DOHH2 (cell line): ENCODE data around the gene FOXK2.

Source experiments
- H3F3A ChIP-seq: fragments of 200-600 bp; sonication (generic), shearing (Covaris generic); 2 replicates; pipeline ENCODE4 v1.6.0; 2016; ENCODE audit warnings: antibody characterized with exemption, mild to moderate bottlenecking; ENCODE audit not compliant: control insufficient read depth, insufficient read depth
- H3K27ac ChIP-seq: fragments of 200-600 bp; sonication (generic); 2 replicates; pipeline ENCODE4 v1.5.1; 2014; ENCODE audit warnings: low read depth, mild to moderate bottlenecking, low read length, moderate library complexity
- H3K27me3 ChIP-seq: fragments of 200-600 bp; sonication (generic); 2 replicates; pipeline ENCODE4 v1.6.1; 2014; ENCODE audit warnings: mild to moderate bottlenecking, low read length, mixed read lengths; ENCODE audit not compliant: control insufficient read depth
- H3K36me3 ChIP-seq: fragments of 200-600 bp; sonication (generic); 2 replicates; pipeline ENCODE4 v1.6.1; 2014; ENCODE audit warnings: mild to moderate bottlenecking, low read length, moderate library complexity, mixed read lengths; ENCODE audit not compliant: control insufficient read depth
- H3K4me1 ChIP-seq: fragments of 200-600 bp; sonication (generic); 2 replicates; pipeline ENCODE4 v1.6.1; 2014; ENCODE audit warnings: mild to moderate bottlenecking, low read length, mixed read lengths; ENCODE audit not compliant: control insufficient read depth
- H3K4me2 ChIP-seq: fragments of 200-600 bp; sonication (generic); 2 replicates; pipeline ENCODE4 v1.6.0; 2014; ENCODE audit warnings: mild to moderate bottlenecking, low read length, moderate library complexity
- H3K4me3 ChIP-seq: fragments of 200-600 bp; sonication (generic); 2 replicates; pipeline ENCODE4 v1.5.1; 2014; ENCODE audit warnings: mild to moderate bottlenecking, low read length, mixed read lengths
- H3K79me2 ChIP-seq: fragments of 200-600 bp; sonication (generic); 2 replicates; pipeline ENCODE4 v1.6.1; 2014; ENCODE audit warnings: mild to moderate bottlenecking, low read length, mixed read lengths; ENCODE audit not compliant: control insufficient read depth
- H3K9me2 ChIP-seq: fragments of 200-600 bp; sonication (generic); replicated peaks from 2 replicates; pipeline ENCODE4 v1.6.1; 2014; ENCODE audit warnings: mild to moderate bottlenecking, low read length, mixed read lengths; ENCODE audit not compliant: control insufficient read depth
- H3K9me3 ChIP-seq: fragments of 200-600 bp; sonication (generic); 2 replicates; pipeline ENCODE4 v1.6.1; 2014; ENCODE audit warnings: antibody characterized with exemption, low read length, mixed read lengths; ENCODE audit not compliant: control insufficient read depth, insufficient read depth
- H4K20me1 ChIP-seq: fragments of 200-600 bp; sonication (generic); 2 replicates; pipeline ENCODE4 v1.6.0; 2014; ENCODE audit warnings: low read depth, mild to moderate bottlenecking, antibody characterized with exemption, low read length, moderate library complexity; ENCODE audit not compliant: control insufficient read depth, insufficient read depth
- EZH2phosphoT487 ChIP-seq: fragments of 200-600 bp; sonication (generic); IDR thresholded peaks from 2 replicates; pipeline ENCODE4 v1.6.1; 2017; ENCODE audit warnings: borderline replicate concordance, mild to moderate bottlenecking, antibody characterized with exemption, low read length, moderate library complexity, mixed read lengths
- TF ChIP-seq, protein P1 (sequence below): fragments of 200-600 bp; sonication (generic); IDR thresholded peaks from one replicate; pipeline ENCODE4 v1.5.1; 2014; ENCODE audit warnings: antibody characterized with exemption, mild to moderate bottlenecking, low read depth, low read length; ENCODE audit not compliant: poor library complexity, severe bottlenecking

FOXK2 gene

DNA sequence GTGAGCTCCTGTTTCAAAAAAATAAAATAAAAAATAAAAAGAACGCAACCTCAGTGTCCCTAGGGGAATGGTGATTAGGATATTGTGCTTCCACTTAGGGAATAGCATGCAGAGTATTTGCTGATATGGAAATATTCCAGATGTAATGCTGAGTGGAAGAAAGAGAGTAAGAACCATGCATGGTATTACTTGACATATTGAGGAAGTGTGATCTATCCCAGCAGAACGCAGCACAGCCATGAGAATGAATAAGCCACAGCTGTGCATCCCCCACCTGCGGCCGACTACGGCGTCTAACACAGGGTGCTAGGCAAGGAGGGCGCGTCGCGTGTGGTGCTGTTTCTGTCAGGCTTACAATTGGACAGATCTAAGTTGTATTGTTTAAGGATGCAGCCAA lies 49.5 kb downstream of the FOXK2 start:
- Histone ChIP-seq H3K79me2 (peaks cover 44% of the 10 kb centered on the region), H3K4me1 (no peaks in the 10 kb centered on the region), H3K4me3 (no peak overlapping the region), H3K27ac (no peak overlapping the region), H3F3A (no peaks in the 10 kb centered on the region), H4K20me1 (no peaks in the 10 kb centered on the region), H3K4me2 (no peak overlapping the region), H3K9me2 (no peaks in the 10 kb centered on the region), H3K36me3 (peaks cover 78% of the 10 kb centered on the region), H3K9me3 (no peaks in the 10 kb centered on the region), H3K27me3 (no peaks in the 10 kb centered on the region)
- TF ChIP-seq, protein P1, sequence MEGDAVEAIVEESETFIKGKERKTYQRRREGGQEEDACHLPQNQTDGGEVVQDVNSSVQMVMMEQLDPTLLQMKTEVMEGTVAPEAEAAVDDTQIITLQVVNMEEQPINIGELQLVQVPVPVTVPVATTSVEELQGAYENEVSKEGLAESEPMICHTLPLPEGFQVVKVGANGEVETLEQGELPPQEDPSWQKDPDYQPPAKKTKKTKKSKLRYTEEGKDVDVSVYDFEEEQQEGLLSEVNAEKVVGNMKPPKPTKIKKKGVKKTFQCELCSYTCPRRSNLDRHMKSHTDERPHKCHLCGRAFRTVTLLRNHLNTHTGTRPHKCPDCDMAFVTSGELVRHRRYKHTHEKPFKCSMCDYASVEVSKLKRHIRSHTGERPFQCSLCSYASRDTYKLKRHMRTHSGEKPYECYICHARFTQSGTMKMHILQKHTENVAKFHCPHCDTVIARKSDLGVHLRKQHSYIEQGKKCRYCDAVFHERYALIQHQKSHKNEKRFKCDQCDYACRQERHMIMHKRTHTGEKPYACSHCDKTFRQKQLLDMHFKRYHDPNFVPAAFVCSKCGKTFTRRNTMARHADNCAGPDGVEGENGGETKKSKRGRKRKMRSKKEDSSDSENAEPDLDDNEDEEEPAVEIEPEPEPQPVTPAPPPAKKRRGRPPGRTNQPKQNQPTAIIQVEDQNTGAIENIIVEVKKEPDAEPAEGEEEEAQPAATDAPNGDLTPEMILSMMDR: no peak
- TF ChIP-seq EZH2phosphoT487: no peak

DNA sequence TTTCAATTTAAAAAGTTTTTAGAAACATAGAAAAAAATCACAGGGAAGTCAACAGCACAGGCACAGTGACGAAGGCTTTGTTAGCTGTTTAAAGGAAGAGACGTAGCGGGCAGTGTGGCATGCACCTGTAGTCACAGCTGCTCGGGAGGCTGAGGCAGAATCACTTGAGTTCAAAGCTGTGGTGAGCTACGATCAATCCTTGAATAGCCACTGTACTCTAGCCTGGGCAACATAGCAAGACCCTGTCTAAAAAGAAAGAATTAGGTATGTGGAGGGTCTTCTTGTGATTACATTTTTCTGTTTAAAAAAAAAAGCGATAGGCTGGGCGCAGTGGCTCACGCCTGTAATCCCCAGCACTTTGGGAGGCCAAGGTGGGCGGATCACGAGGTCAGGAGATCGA lies 50.1 kb downstream of the FOXK2 start:
- Histone ChIP-seq H3K79me2 (peaks cover 46% of the 10 kb centered on the region), H3K4me3 (no peak overlapping the region), H3K27ac (no peak overlapping the region), H4K20me1 (no peaks in the 10 kb centered on the region; the same call in 1 of the 2 replicates), H3K4me2 (no peak overlapping the region), H3K4me1 (no peaks in the 10 kb centered on the region), H3K36me3 (peaks cover 83% of the 10 kb centered on the region), H3K9me2 (no peaks in the 10 kb centered on the region), H3K9me3 (no peaks in the 10 kb centered on the region), H3K27me3 (no peaks in the 10 kb centered on the region), H3F3A (no peaks in the 10 kb centered on the region; the same call in 1 of the 2 replicates)
- TF ChIP-seq, protein P1: no peak
- no peak for TF ChIP-seq EZH2phosphoT487

DNA sequence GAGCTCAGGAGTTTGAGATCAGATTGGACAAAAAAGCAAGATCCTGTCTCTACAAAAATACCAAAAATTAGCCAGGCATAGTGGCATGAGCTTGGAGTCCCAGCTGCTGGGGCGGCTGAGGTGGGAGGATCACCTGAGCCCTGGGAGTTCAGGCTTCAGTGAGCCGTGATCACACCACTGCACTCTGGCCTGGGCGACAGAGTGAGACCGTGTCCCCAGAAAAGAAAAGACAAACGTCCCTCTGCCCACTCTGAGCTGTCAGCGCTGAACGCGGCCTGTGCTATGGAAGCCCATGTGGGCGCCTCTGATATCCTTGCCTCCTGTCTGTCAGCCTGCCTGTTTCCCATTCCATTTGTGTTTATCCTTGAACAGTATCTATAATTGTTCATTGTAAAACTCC lies 50.7 kb downstream of the FOXK2 start:
- Histone ChIP-seq H3K27ac (no peak overlapping the region), H3F3A (no peaks in the 10 kb centered on the region; the same call in 1 of the 2 replicates), H3K4me1 (no peaks in the 10 kb centered on the region), H3K27me3 (no peaks in the 10 kb centered on the region), H3K4me3 (no peak overlapping the region), H3K9me2 (no peaks in the 10 kb centered on the region), H3K9me3 (no peaks in the 10 kb centered on the region), H3K36me3 (peaks cover 83% of the 10 kb centered on the region), H4K20me1 (no peaks in the 10 kb centered on the region; the same call in 1 of the 2 replicates), H3K79me2 (peaks cover 45% of the 10 kb centered on the region), H3K4me2 (no peak overlapping the region)
- no peak for TF ChIP-seq EZH2phosphoT487
- TF ChIP-seq, protein P1: no peak

DNA sequence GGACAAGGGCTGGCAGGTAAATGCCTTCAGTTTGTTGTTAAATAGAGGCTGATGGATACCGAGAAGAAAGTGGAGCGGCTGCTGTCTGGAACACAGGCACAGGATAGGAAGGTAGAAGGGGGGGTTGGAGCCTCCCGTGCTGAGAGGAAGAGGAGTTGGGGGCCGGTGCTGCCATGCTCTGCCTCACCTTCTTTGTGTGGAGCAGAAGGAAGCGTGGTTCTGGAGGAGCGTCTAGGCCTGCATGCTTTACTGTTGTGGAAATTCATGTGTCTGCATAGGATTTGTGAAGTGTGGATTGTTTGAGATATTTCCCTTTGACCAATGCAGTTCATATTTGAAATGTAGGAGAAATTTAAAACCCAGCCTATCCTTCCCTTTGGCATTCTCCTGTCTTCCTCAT lies 52.3 kb downstream of the FOXK2 start:
- Histone ChIP-seq H3K79me2 (peaks cover 39% of the 10 kb centered on the region), H3K27ac (no peak overlapping the region), H4K20me1 (no peaks in the 10 kb centered on the region; the same call in 1 of the 2 replicates), H3K4me3 (no peak overlapping the region), H3K4me2 (no peak overlapping the region), H3F3A (no peaks in the 10 kb centered on the region; the same call in 1 of the 2 replicates), H3K9me3 (no peaks in the 10 kb centered on the region), H3K27me3 (no peaks in the 10 kb centered on the region), H3K4me1 (no peaks in the 10 kb centered on the region), H3K36me3 (peaks cover 80% of the 10 kb centered on the region), H3K9me2 (no peaks in the 10 kb centered on the region)
- TF ChIP-seq, protein P1: no peak
- no peak for TF ChIP-seq EZH2phosphoT487
